Hepatocyte (in vitro differentiated cells): Measurements from ENCODE around the gene DLGAP5. TPM values are rescaled to one million over a fixed set of nuclear protein-coding genes. Genes with fewer than 3 reads are reported as not detected.
A peak's percentile ranks its signal among the peaks of the same experiment; 100 is the strongest.

Source experiments
- DNase-seq: peaks from one replicate; pipeline ENCODE4 v3.0.0-alpha.2; 2016; ENCODE audit warnings: low spot score
- H2AFZ ChIP-seq: fragments of 200-600 bp; sonication (generic); 2 replicates; pipeline ENCODE4 v1.6.0; 2016; ENCODE audit warnings: antibody characterized with exemption, mild to moderate bottlenecking
- H3K27ac ChIP-seq: fragments of 200-600 bp; sonication (generic); 2 replicates; pipeline ENCODE4 v1.5.1; 2016; ENCODE audit warnings: mild to moderate bottlenecking
- H3K27me3 ChIP-seq: fragments of 200-600 bp; sonication (generic); 2 replicates; pipeline ENCODE4 v1.6.1; 2016
- H3K36me3 ChIP-seq: fragments of 200-600 bp; sonication (generic); replicated peaks from 2 replicates; pipeline ENCODE4 v1.5.1; 2016; ENCODE audit warnings: low read depth; ENCODE audit not compliant: insufficient read depth
- H3K4me1 ChIP-seq: fragments of 200-600 bp; sonication (generic); 2 replicates; pipeline ENCODE4 v1.5.1; 2016; ENCODE audit warnings: mild to moderate bottlenecking, moderate library complexity; ENCODE audit not compliant: insufficient read depth
- H3K4me2 ChIP-seq: fragments of 200-600 bp; sonication (generic); 2 replicates; pipeline ENCODE4 v1.6.0; 2016
- H3K4me3 ChIP-seq: fragments of 200-600 bp; sonication (generic); 2 replicates; pipeline ENCODE4 v1.5.1; 2016; ENCODE audit warnings: mild to moderate bottlenecking
- H3K79me2 ChIP-seq: fragments of 200-600 bp; sonication (generic); 2 replicates; pipeline ENCODE4 v1.6.0; 2017; ENCODE audit warnings: mild to moderate bottlenecking
- H3K9me2 ChIP-seq: fragments of 200-600 bp; sonication (generic); replicated peaks from 2 replicates; pipeline ENCODE4 v1.6.0; 2017; ENCODE audit warnings: mild to moderate bottlenecking; ENCODE audit not compliant: insufficient read depth
- H3K9me3 ChIP-seq: fragments of 200-600 bp; sonication (generic); 2 replicates; pipeline ENCODE4 v1.5.1; 2016; ENCODE audit warnings: low read depth, mild to moderate bottlenecking
- H4K20me1 ChIP-seq: fragments of 200-600 bp; sonication (generic); 2 replicates; pipeline ENCODE4 v1.6.0; 2016; ENCODE audit warnings: mild to moderate bottlenecking; ENCODE audit not compliant: insufficient read depth, poor library complexity, severe bottlenecking
- CTCF ChIP-seq: fragments of 200-600 bp; sonication (generic); IDR thresholded peaks from 2 replicates; pipeline ENCODE4 v1.5.1; 2016; ENCODE audit warnings: antibody characterized with exemption, mild to moderate bottlenecking; ENCODE audit not compliant: poor library complexity
- EZH2 ChIP-seq: fragments of 200-600 bp; sonication (generic); IDR thresholded peaks from 2 replicates; pipeline ENCODE4 v1.6.1; 2016; ENCODE audit warnings: antibody characterized with exemption, mild to moderate bottlenecking, borderline replicate concordance
- EZH2phosphoT487 ChIP-seq: fragments of 200-600 bp; sonication (generic); IDR thresholded peaks from one replicate; pipeline ENCODE4 v1.6.1; 2018; ENCODE audit warnings: antibody characterized with exemption, mild to moderate bottlenecking, low read depth, moderate library complexity; ENCODE audit not compliant: unreplicated experiment, severe bottlenecking
- WGBS: methylation state at CpG from one replicate; pipeline ENCODE4 v1.1.6; 2016; ENCODE audit warnings: low lambda C conversion rate; ENCODE audit errors: missing lambda C conversion rate; 5-methylcytosine and 5-hydroxymethylcytosine counted together
- polyA plus RNA-seq: library from polyadenylated mRNA; unstranded; fragments of >200 nt; fragmentation: Nextera tagmentation; extraction: Ambion mirVana; gene quantifications from 2 replicates; pipeline ENCODE4 v1.2.1, GENCODE V29; 2016
- total RNA-seq: library from RNA; depleted of rRNA; stranded (reverse); fragments of >200 nt; gene quantifications from 2 replicates; pipeline ENCODE4 v1.2.3, GENCODE V29; 2014

Gene DLGAP5
- total and polyA plus RNA-seq, 2 experiments from 2014 or later: 7.7 to 10.8 TPM

- TF ChIP-seq CTCF (no peak), EZH2phosphoT487 (no peak), EZH2 (no peak)
- Histone ChIP-seq H3K79me2 (no peaks in the 10 kb centered on the region), H3K4me1 (no peaks in the 10 kb centered on the region), H3K9me2 (no peaks in the 10 kb centered on the region), H3K27ac (no peak overlapping the region), H4K20me1 (no peaks in the 10 kb centered on the region), H3K4me2 (no peak overlapping the region), H3K4me3 (no peak overlapping the region), H2AFZ (no peak overlapping the region), H3K36me3 (no peaks in the 10 kb centered on the region), H3K9me3 (no peaks in the 10 kb centered on the region), H3K27me3 (no peaks in the 10 kb centered on the region)
- no peak for DNase-seq
These were observed 32.0 kb upstream of the DLGAP5 start for GRCh38 chr14:55223364-55223763.

- H3K79me2 ChIP-seq: no peaks in the 10 kb centered on the region
- H3K9me3 ChIP-seq: no peaks in the 10 kb centered on the region
- no peak overlapping the region for H3K4me2 ChIP-seq
- no peaks in the 10 kb centered on the region for H3K9me2 ChIP-seq
- no peak for DNase-seq
- TF ChIP-seq EZH2phosphoT487 (no peak), EZH2 (no peak), CTCF (no peak)
- no peaks in the 10 kb centered on the region for H3K36me3 ChIP-seq
- no peak overlapping the region for H2AFZ ChIP-seq
- H4K20me1 ChIP-seq: no peaks in the 10 kb centered on the region
- no peak overlapping the region for H3K4me3 ChIP-seq
- peak overlapping the region; percentile 64 for H3K27ac ChIP-seq
- H3K27me3 ChIP-seq: no peaks in the 10 kb centered on the region
- H3K4me1 ChIP-seq: no peaks in the 10 kb centered on the region
These were observed 30.6 kb upstream of the DLGAP5 start for GRCh38 chr14:55221968-55222367.

- TF ChIP-seq CTCF (no peak), EZH2 (no peak), EZH2phosphoT487 (no peak)
- Histone ChIP-seq H3K4me1 (no peaks in the 10 kb centered on the region), H3K27ac (peak overlapping the region; percentile 47), H4K20me1 (no peaks in the 10 kb centered on the region), H3K4me2 (no peak overlapping the region), H2AFZ (no peak overlapping the region), H3K4me3 (no peak overlapping the region), H3K27me3 (no peaks in the 10 kb centered on the region), H3K9me2 (no peaks in the 10 kb centered on the region), H3K9me3 (no peaks in the 10 kb centered on the region), H3K36me3 (no peaks in the 10 kb centered on the region), H3K79me2 (no peaks in the 10 kb centered on the region)
- WGBS: 72% methylated on average over 4 of the region's 4 CpGs
- no peak for DNase-seq
These were observed 29.8 kb upstream of the DLGAP5 start for GRCh38 chr14:55221186-55221585.

- no peak overlapping the region for H2AFZ ChIP-seq
- no peaks in the 10 kb centered on the region for H4K20me1 ChIP-seq
- H3K4me2 ChIP-seq: no peak overlapping the region
- no peaks in the 10 kb centered on the region for H3K9me2 ChIP-seq
- no peaks in the 10 kb centered on the region for H3K9me3 ChIP-seq
- no peak for TF ChIP-seq CTCF
- no peak for TF ChIP-seq EZH2
- no peak overlapping the region for H3K4me3 ChIP-seq
- H3K27ac ChIP-seq: no peak overlapping the region
- no peaks in the 10 kb centered on the region for H3K79me2 ChIP-seq
- no peaks in the 10 kb centered on the region for H3K36me3 ChIP-seq
- no peaks in the 10 kb centered on the region for H3K27me3 ChIP-seq
- 100% methylated on average over 1 of the region's 1 CpG for WGBS
- no peaks in the 10 kb centered on the region for H3K4me1 ChIP-seq
- DNase-seq: no peak
These were observed 28.8 kb upstream of the DLGAP5 start for GRCh38 chr14:55220230-55220629.
